DND-41 (cell line): ENCODE measurements around the gene ALAS2.

ENCODE experiments used
- ATAC-seq: fragments of 200-7000 bp; cut with Tn5 transposase; 3 replicates; pipeline ENCODE4 v1.9.1; 2021; ENCODE audit warnings: low read depth; ENCODE audit not compliant: insufficient read depth
- DNase-seq: peaks from one replicate; pipeline ENCODE4 v3.0.0-alpha.2; 2020
- H2AFZ ChIP-seq: 2 replicates; pipeline ENCODE4 v1.6.0; 2012; ENCODE audit warnings: low read depth, low read length
- H3K27ac ChIP-seq: 2 replicates; pipeline ENCODE4 v1.5.1; 2012; ENCODE audit warnings: low read length, inconsistent platforms
- H3K27me3 ChIP-seq: fragments of 200-600 bp; sonication (generic); 2 replicates; pipeline ENCODE4 v1.6.0; 2012; ENCODE audit warnings: low read length, mild to moderate bottlenecking, inconsistent platforms; ENCODE audit not compliant: insufficient read depth, poor library complexity
- H3K36me3 ChIP-seq: 2 replicates; pipeline ENCODE4 v1.5.1; 2012; ENCODE audit warnings: low read length, inconsistent platforms; ENCODE audit not compliant: insufficient read depth
- H3K4me1 ChIP-seq: 2 replicates; pipeline ENCODE4 v1.5.1; 2012; ENCODE audit warnings: mild to moderate bottlenecking, low read length; ENCODE audit not compliant: insufficient read depth
- H3K4me2 ChIP-seq: 2 replicates; pipeline ENCODE4 v1.6.0; 2012; ENCODE audit warnings: mild to moderate bottlenecking, moderate library complexity, low read length, inconsistent platforms; ENCODE audit not compliant: insufficient read depth
- H3K4me3 ChIP-seq, 2 experiments: fragments of 200-600 bp in 1 of 2; shearing (Covaris generic) in 1 of 2; 2 replicates each; pipeline ENCODE4 v1.5.1; 2012 to 2016; ENCODE audit warnings: inconsistent platforms in 2 of 2, low read length in 2 of 2, mild to moderate bottlenecking in 2 of 2, low read depth in 1 of 2, moderate library complexity in 1 of 2
- H3K79me2 ChIP-seq: 2 replicates; pipeline ENCODE4 v1.6.0; 2012; ENCODE audit warnings: low read length, inconsistent platforms; ENCODE audit not compliant: insufficient read depth
- H3K9ac ChIP-seq: 2 replicates; pipeline ENCODE4 v1.6.0; 2012; ENCODE audit warnings: low read depth, mild to moderate bottlenecking, inconsistent platforms, low read length, moderate library complexity
- H3K9me3 ChIP-seq: 2 replicates; pipeline ENCODE4 v1.5.1; 2012; ENCODE audit warnings: low read length, moderate library complexity, mild to moderate bottlenecking, inconsistent platforms; ENCODE audit not compliant: insufficient read depth, severe bottlenecking
- H4K20me1 ChIP-seq: 2 replicates; pipeline ENCODE4 v1.6.0; 2012; ENCODE audit warnings: low read length; ENCODE audit not compliant: insufficient read depth
- EZH2 ChIP-seq: IDR thresholded peaks from 3 replicates; pipeline ENCODE4 v1.6.1; 2012; ENCODE audit warnings: borderline replicate concordance, low read depth, mild to moderate bottlenecking, moderate library complexity, low read length, inconsistent platforms; ENCODE audit not compliant: severe bottlenecking
- TF ChIP-seq, protein P1 (sequence below): IDR thresholded peaks from 2 replicates; pipeline ENCODE4 v1.5.1; 2012; ENCODE audit warnings: borderline replicate concordance, low read length, moderate library complexity, mild to moderate bottlenecking; ENCODE audit not compliant: poor library complexity, severe bottlenecking; ENCODE audit errors: extremely low read depth

The ALAS2 gene

DNA sequence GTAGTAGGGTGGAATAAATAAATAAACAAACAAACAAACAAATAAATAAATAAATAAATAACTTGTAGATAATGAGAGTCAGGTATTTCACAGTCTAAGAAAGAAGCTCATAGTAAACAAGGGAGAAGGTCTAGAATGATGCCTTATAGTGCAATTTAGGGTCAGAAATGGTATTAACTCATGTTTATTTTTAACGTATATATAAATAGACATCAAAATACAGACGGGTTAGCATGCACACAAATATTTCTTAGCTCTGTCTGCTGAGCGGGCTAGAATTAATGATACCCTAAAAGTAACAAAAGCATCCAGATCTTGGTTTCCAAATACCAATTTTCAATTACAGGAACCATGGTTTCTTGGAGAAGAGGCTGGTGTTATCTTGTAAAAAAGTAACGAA is 53.4 kb downstream of the ALAS2 start:
- Histone ChIP-seq H3K79me2 (no peaks in the 10 kb centered on the region), H3K4me1 (no peaks in the 10 kb centered on the region), H3K9me3 (no peaks in the 10 kb centered on the region), H3K9ac (no peak overlapping the region), H4K20me1 (no peaks in the 10 kb centered on the region), H3K27ac (no peak overlapping the region), H3K4me3 (no peak overlapping the region), H3K27me3 (no peaks in the 10 kb centered on the region), H3K36me3 (no peaks in the 10 kb centered on the region), H2AFZ (no peak overlapping the region), H3K4me2 (no peak overlapping the region)
- ATAC-seq (no peak), DNase-seq (no peak)
- no peak for TF ChIP-seq EZH2
- TF ChIP-seq, protein P1, sequence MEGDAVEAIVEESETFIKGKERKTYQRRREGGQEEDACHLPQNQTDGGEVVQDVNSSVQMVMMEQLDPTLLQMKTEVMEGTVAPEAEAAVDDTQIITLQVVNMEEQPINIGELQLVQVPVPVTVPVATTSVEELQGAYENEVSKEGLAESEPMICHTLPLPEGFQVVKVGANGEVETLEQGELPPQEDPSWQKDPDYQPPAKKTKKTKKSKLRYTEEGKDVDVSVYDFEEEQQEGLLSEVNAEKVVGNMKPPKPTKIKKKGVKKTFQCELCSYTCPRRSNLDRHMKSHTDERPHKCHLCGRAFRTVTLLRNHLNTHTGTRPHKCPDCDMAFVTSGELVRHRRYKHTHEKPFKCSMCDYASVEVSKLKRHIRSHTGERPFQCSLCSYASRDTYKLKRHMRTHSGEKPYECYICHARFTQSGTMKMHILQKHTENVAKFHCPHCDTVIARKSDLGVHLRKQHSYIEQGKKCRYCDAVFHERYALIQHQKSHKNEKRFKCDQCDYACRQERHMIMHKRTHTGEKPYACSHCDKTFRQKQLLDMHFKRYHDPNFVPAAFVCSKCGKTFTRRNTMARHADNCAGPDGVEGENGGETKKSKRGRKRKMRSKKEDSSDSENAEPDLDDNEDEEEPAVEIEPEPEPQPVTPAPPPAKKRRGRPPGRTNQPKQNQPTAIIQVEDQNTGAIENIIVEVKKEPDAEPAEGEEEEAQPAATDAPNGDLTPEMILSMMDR: no peak

DNA sequence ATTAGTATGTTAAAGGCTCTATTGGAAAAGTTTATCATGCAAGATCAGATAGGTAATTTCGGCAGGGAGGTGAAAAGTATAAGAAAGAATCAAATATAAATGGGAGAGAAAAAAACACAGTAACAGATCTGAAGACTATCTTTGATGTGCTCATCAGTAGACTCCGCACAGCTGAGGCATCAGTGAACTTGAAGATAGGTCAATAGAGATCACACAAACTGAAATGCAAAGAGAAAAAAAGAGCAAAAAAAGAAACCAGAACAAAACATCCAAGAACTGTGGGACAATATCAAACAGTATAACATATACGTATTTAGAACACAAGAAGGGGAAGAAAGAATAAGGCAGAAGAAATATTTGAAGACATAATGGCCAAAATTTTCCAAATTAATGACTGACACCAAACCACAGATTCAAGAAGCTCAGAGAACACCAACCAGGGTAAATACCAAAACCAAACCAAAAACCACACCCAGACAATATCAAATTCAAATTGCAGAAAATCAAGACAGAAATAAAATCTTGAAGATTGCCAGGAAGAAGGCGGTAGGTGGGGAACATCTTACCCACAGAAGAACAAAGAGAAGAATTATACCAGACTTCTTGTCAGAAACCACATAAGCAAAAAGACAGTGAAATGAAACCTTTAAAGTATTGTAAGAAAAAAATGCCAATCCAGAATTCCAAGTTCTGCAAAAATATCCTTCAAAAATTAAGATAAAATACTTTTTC is 65.8 kb downstream of the ALAS2 start:
- Histone ChIP-seq H3K36me3 (no peaks in the 10 kb centered on the region), H3K27ac (no peak overlapping the region), H3K4me2 (no peak overlapping the region), H2AFZ (no peak overlapping the region), H3K4me1 (no peaks in the 10 kb centered on the region), H3K4me3 (no peak overlapping the region), H3K9me3 (no peaks in the 10 kb centered on the region), H3K27me3 (no peaks in the 10 kb centered on the region), H4K20me1 (no peaks in the 10 kb centered on the region), H3K79me2 (no peaks in the 10 kb centered on the region), H3K9ac (no peak overlapping the region)
- ATAC-seq: no peak
- TF ChIP-seq, protein P1: no peak
- TF ChIP-seq EZH2: no peak
- DNase-seq: no peak

DNA sequence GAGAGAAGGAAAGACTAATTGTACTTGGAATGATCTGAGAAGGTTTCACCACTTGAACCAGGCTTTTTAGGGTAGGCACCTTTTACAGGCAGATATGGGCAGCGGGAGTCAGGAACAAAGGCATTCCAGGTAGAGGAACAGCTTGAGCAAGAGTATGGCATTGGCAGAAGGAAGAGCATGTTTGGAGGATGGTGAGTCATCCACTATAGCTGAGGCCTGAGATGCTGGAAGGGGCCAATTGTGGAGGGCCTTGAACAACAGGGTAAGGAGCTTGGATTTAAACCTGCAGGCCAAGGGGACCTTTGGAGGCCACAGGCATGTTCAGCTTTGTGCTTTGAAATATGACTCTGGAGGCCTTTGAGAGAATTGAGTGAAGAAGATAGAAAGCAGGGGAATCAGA is 69.0 kb downstream of the ALAS2 start:
- H3K79me2 ChIP-seq: no peaks in the 10 kb centered on the region
- no peaks in the 10 kb centered on the region for H3K4me1 ChIP-seq
- ATAC-seq (no peak), DNase-seq (no peak)
- no peaks in the 10 kb centered on the region for H4K20me1 ChIP-seq
- no peaks in the 10 kb centered on the region for H3K9me3 ChIP-seq
- no peak for TF ChIP-seq EZH2
- TF ChIP-seq, protein P1: no peak
- no peaks in the 10 kb centered on the region for H3K36me3 ChIP-seq
- no peak overlapping the region for H2AFZ ChIP-seq
- H3K4me2 ChIP-seq: no peak overlapping the region
- no peaks in the 10 kb centered on the region for H3K27me3 ChIP-seq
- no peak overlapping the region for H3K27ac ChIP-seq
- no peak overlapping the region for H3K9ac ChIP-seq
- no peak overlapping the region for H3K4me3 ChIP-seq
